ES-I3 (cell line): ENCODE results near the gene ARHGEF10L.

Experiments
- H3K36me3 ChIP-seq: 2 replicates; pipeline ENCODE4 v1.6.1; 2013; ENCODE audit warnings: mild to moderate bottlenecking, low read length, control low read depth, moderate library complexity; ENCODE audit not compliant: insufficient read depth
- H3K4me1 ChIP-seq: 2 replicates; pipeline ENCODE4 v1.6.1; 2013; ENCODE audit warnings: mild to moderate bottlenecking, control low read depth, low read length; ENCODE audit not compliant: insufficient read depth
- H3K9ac ChIP-seq: 2 replicates; pipeline ENCODE4 v1.6.1; 2013; ENCODE audit warnings: low read depth, mild to moderate bottlenecking, low read length, moderate library complexity
- H3K9me3 ChIP-seq: 2 replicates; pipeline ENCODE4 v1.6.1; 2013; ENCODE audit warnings: mild to moderate bottlenecking, low read length, moderate library complexity; ENCODE audit not compliant: control insufficient read depth, insufficient read depth

The ARHGEF10L gene

GRCh38 chr1:17668195-17668594 is 128.7 kb downstream of the ARHGEF10L start:
- Histone ChIP-seq H3K9me3 (no peaks in the 10 kb centered on the region), H3K9ac (no peak overlapping the region), H3K4me1 (peaks cover 20% of the 10 kb centered on the region; the same call in 1 of the 2 replicates), H3K36me3 (peaks cover 4% of the 10 kb centered on the region; the same call in 1 of the 2 replicates)

- peaks cover 20% of the 10 kb centered on the region; the same call in 1 of the 2 replicates for H3K4me1 ChIP-seq
- peaks cover 4% of the 10 kb centered on the region; the same call in 1 of the 2 replicates for H3K36me3 ChIP-seq
Measured at GRCh38 chr1:17668624-17669175, 129.2 kb downstream of the ARHGEF10L start.

DNA sequence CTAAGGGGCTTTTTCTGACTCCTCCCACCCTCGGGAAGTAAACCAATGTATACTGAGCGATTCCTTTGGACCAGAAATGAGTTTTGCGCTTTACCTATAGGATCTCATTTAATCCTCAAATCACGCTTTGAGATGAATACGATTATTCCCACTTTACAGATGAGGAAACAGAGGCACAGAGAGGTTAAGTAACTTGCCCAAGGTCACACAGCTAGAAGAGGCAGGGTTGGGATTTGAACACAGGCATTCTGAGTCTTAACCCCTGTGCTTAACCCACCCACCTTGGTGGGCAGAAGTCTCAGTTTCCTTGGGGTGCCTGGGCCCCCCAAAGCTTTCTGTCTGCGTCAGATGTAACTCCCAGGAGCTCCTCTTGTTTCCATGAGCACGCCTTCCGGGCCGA is 129.8 kb downstream of the ARHGEF10L start:
- Histone ChIP-seq H3K9ac (no peak overlapping the region), H3K9me3 (no peaks in the 10 kb centered on the region), H3K36me3 (peaks cover 4% of the 10 kb centered on the region; the same call in 1 of the 2 replicates), H3K4me1 (peaks cover 20% of the 10 kb centered on the region; the same call in 1 of the 2 replicates)

More at GRCh38 chr1:17668624-17669175, 129.2 kb downstream of the ARHGEF10L start:
- Histone ChIP-seq H3K9ac (no peak overlapping the region), H3K9me3 (no peaks in the 10 kb centered on the region)

DNA sequence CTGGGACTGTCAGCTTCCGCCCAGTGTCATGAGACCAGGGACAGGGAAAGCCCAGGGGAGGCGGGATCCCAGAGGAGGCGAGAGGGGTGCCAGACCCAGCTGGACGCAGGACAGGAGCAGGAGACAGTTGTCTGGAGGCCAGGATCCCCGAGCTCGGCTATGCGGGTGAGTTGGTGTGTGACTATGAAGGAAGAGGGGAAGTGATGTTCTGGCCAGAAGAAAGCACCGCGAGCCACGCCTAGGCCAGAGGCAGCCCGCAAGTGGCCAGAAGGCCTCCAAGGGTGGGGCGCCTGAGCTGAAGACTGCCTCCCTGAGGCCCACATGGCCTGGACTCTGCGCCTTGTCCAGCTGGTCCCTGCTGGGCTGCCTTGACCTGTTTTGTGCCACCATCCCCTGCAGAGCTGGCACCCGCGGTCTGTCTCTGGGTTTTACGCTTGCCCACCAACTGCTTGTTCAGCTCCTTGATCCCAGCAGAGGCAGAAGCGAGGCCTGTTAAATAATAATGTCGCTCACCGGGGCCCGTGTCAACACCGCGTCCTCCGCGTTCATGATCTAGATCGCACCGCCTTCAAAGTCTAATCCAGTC is 130.5 kb downstream of the ARHGEF10L start:
- H3K9me3 ChIP-seq = no peaks in the 10 kb centered on the region
- H3K36me3 ChIP-seq = peaks cover 4% of the 10 kb centered on the region; the same call in 1 of the 2 replicates
- H3K9ac ChIP-seq = no peak overlapping the region
- H3K4me1 ChIP-seq = peaks cover 20% of the 10 kb centered on the region; the same call in 1 of the 2 replicates

DNA sequence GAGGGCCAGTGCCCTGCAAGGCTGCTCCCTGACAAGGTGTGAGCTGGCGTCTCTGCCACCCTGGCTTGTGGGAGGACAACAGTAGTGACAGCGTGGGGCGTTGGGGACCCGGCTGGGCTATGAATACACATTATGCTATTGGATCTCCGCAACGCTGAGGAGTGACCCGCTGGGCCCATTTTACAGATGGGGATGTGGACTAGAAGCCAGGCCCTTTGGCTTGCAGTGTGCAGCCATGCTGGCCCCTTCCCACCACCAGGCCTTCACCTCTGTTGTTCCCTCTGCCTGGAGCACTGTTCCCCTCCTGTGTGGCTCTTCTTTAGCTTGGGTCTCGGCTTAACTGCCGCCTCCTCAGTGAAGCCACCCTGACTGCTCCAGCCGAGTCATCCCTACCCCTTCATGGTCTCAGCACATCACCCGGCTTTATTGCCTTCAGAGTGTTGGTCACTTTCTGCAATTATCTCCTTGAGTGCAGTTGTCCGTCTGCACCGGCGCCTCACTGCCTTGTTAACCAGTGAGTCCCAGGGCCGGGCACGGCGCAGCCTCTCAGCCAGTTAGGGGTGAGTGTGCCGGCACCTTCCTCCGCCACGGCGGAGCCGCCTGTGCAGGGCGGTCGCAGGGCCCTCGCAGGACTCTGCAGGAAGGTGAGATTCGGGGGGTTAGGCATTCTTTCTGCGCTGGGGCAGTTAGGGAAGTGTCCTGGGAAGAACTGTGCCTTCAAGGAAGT is 131.3 kb downstream of the ARHGEF10L start:
- Histone ChIP-seq H3K9me3 (no peaks in the 10 kb centered on the region), H3K9ac (no peak overlapping the region), H3K4me1 (peaks cover 18% of the 10 kb centered on the region; the same call in 1 of the 2 replicates), H3K36me3 (no peaks in the 10 kb centered on the region)

DNA sequence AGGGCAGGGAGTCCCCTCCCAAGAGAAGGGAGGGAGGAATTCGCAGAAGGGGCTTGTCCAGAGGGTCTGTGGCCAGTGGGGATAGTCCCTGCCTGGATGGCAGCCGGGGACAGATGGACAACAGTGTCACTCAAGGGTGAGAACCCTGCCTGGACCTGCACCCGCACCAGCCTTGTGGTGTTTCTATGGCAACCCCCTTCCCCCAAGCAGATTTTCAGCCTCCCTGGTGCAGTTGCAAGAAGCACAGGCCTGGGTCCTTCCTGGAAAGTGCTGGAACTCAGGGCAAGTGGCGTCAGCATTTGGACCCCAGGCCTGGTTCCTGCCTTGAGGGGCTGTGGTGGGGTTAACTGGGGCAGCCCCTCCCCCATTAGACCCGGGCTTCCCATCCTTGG is 131.8 kb downstream of the ARHGEF10L start:
- no peak overlapping the region for H3K9ac ChIP-seq
- no peaks in the 10 kb centered on the region for H3K36me3 ChIP-seq
- peaks cover 18% of the 10 kb centered on the region; the same call in 1 of the 2 replicates for H3K4me1 ChIP-seq
- H3K9me3 ChIP-seq = no peaks in the 10 kb centered on the region

DNA sequence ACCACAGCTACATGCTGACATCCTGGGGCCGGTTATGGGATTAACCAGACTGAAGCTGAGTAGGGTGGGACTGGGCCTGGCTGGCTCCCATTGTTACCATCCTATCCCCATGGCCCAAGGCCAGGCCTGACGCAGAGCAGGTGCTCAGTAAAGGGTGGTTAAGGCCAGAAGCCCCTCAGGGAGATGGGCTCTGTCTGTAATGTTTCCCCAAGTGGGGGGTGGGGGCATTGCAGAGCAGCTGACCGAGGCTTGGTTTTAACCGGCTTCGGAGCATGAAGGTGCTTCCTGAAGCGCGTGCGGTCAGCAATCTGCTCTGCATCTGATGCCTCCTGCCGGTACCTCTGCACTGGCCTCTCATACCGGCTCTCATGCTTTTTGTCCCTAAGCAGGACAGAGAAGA is 132.2 kb downstream of the ARHGEF10L start:
- peaks cover 18% of the 10 kb centered on the region; the same call in 1 of the 2 replicates for H3K4me1 ChIP-seq
- no peaks in the 10 kb centered on the region for H3K9me3 ChIP-seq
- no peak overlapping the region for H3K9ac ChIP-seq
- no peaks in the 10 kb centered on the region for H3K36me3 ChIP-seq

DNA sequence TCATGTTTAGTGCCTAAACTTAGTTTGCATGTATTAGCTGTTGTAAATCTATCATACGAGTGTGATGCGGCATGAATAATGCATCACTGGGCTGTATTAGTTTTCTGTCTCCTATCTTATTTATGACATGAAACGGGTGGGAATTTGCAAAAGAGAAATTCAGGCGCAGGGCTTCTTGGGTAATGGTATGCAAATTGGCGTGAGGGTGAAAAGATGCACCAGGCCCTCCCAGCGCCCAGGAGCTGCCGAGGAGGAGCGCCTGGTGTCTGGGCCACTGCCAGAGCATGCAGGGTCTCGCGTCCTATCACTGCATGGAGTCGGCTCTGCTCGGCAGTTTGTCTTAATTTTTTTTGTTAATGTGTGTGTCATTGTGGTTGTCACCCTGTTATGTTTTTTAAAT is 132.7 kb downstream of the ARHGEF10L start:
- no peaks in the 10 kb centered on the region for H3K36me3 ChIP-seq
- H3K9ac ChIP-seq = no peak overlapping the region
- H3K4me1 ChIP-seq = peaks cover 18% of the 10 kb centered on the region; the same call in 1 of the 2 replicates
- H3K9me3 ChIP-seq = no peaks in the 10 kb centered on the region

- no peaks in the 10 kb centered on the region for H3K36me3 ChIP-seq
- peaks cover 18% of the 10 kb centered on the region; the same call in 1 of the 2 replicates for H3K4me1 ChIP-seq
- H3K9me3 ChIP-seq = no peaks in the 10 kb centered on the region
- no peak overlapping the region for H3K9ac ChIP-seq
Measured at GRCh38 chr1:17673329-17674072, 134.0 kb downstream of the ARHGEF10L start.

DNA sequence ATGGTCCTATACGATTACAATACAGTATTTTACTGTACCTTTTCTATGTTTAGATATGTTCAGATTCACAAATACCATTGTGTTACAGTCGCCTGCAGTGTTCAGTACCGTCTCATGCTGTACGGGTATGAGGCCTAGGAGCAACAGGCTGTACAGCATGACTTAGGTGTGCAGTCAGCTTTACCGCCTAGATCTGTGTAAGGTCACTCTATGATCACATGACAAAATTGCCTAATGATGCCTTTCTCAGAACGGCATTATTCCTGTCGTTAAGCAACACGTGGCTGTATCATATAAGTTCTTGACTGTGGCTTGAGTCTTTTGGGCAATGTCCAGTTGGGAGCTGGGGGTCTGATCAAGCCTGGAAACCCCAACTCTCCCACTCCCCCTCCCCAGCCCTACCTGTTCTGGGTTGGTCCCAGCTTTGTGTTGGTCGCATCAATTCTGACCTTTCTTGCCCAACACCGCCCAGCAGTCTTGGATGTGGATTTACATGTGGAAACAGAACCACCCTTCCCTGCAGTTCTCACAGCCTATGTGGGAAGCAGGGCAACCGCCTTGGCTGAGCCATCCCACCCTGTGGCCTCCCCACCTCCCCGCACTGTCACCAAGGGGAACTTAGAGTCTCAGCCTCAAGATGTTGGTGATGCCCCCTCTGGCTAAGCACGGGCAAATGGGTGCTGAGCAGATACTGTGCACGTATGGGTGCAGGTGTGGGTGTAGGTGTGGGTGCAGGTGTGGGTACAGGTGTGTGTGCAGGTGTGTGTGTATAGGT is 135.4 kb downstream of the ARHGEF10L start:
- no peak overlapping the region for H3K9ac ChIP-seq
- H3K4me1 ChIP-seq = peaks cover 18% of the 10 kb centered on the region; the same call in 1 of the 2 replicates
- no peaks in the 10 kb centered on the region for H3K36me3 ChIP-seq
- no peaks in the 10 kb centered on the region for H3K9me3 ChIP-seq

- no peak overlapping the region for H3K9ac ChIP-seq
- H3K9me3 ChIP-seq = no peaks in the 10 kb centered on the region
- H3K36me3 ChIP-seq = no peaks in the 10 kb centered on the region
- H3K4me1 ChIP-seq = peaks cover 18% of the 10 kb centered on the region; the same call in 1 of the 2 replicates
Measured at GRCh38 chr1:17675744-17676143, 136.2 kb downstream of the ARHGEF10L start.

GRCh38 chr1:17676387-17677060 is 137.0 kb downstream of the ARHGEF10L start:
- no peaks in the 10 kb centered on the region for H3K9me3 ChIP-seq
- H3K9ac ChIP-seq = no peak overlapping the region
- no peaks in the 10 kb centered on the region for H3K36me3 ChIP-seq
- H3K4me1 ChIP-seq = peaks cover 12% of the 10 kb centered on the region; the same call in 1 of the 2 replicates

- H3K36me3 ChIP-seq = no peaks in the 10 kb centered on the region
- no peaks in the 10 kb centered on the region for H3K9me3 ChIP-seq
- H3K9ac ChIP-seq = no peak overlapping the region
- no peaks in the 10 kb centered on the region for H3K4me1 ChIP-seq
Measured at GRCh38 chr1:17678011-17678410, 138.5 kb downstream of the ARHGEF10L start.
